Omental fat pad (tissue), 4 donors: Measurements from ENCODE around the gene PHOX2B. TPM values are rescaled to one million over a fixed set of nuclear protein-coding genes. Genes with fewer than 3 reads are reported as not detected.

Experiments used
- ATAC-seq: fragments of 150-250 bp; one replicate; pipeline ENCODE4 v1.9.1; 2016; ENCODE audit warnings: mild to moderate bottlenecking, moderate library complexity; ENCODE audit not compliant: low FRiP score
- DNase-seq: peaks from one replicate; pipeline ENCODE4 v3.0.0-alpha.2; 2019; ENCODE audit warnings: low spot score
- CTCF ChIP-seq, 3 donors: fragments of 450-650 bp; IDR thresholded peaks; one replicate each; pipeline ENCODE4 v1.5.1; 2016 to 2017; ENCODE audit warnings: antibody characterized with exemption in 3 of 3, mild to moderate bottlenecking in 3 of 3, moderate library complexity in 2 of 3
- total RNA-seq, 4 donors: library from RNA; depleted of rRNA; stranded (reverse); fragments of >200 nt; gene quantifications; one replicate each; pipeline ENCODE4 v1.1.0, GENCODE V29; 2016

The PHOX2B gene
- total RNA-seq, 4 donors from 2014 or later, result not detected

- ATAC-seq (no peak), DNase-seq (no peak)
Observed at GRCh38 chr4:41753942-41754341, 5.4 kb upstream of the PHOX2B start.

GRCh38 chr4:41752081-41752836, 3.7 kb upstream of the PHOX2B start:
- no peak for DNase-seq
- ATAC-seq, result no peak
- TF ChIP-seq CTCF (IDR thresholded peaks at IDR 0.05), result no peak

More at GRCh38 chr4:41753942-41754341, 5.4 kb upstream of the PHOX2B start:
- no peak for TF ChIP-seq CTCF (IDR thresholded peaks at IDR 0.05)

GRCh38 chr4:41751449-41752061, 3.0 kb upstream of the PHOX2B start:
- TF ChIP-seq CTCF (IDR thresholded peaks at IDR 0.05), result no peak
- ATAC-seq (no peak), DNase-seq (no peak)

GRCh38 chr4:41750626-41751448, 2.3 kb upstream of the PHOX2B start:
- no peak for ATAC-seq
- no peak for DNase-seq
- TF ChIP-seq CTCF (IDR thresholded peaks at IDR 0.05), result no peak

- ATAC-seq, result no peak
- DNase-seq, result no peak
- TF ChIP-seq CTCF (IDR thresholded peaks at IDR 0.05), result no peak
Observed at GRCh38 chr4:41750121-41750625, 1.6 kb upstream of the PHOX2B start.

GRCh38 chr4:41749631-41750039, 1.1 kb upstream of the PHOX2B start:
- no peak for TF ChIP-seq CTCF (IDR thresholded peaks at IDR 0.05)
- ATAC-seq, result no peak
- no peak for DNase-seq
